ENCODE data around the gene CD22.

The CD22 gene

GRCh38 chr19:35313587-35313986 is 15.4 kb upstream of the CD22 start:
- H3K4me3 ChIP-seq (ENCODE audit: low read depth, low read length): no peak overlapping the region
- no peak for DNase-seq (ENCODE audit: low read depth)

GRCh38 chr19:35314031-35314430 is 15.0 kb upstream of the CD22 start:
- no peak overlapping the region for H3K4me3 ChIP-seq (ENCODE audit: low read depth, low read length)
- DNase-seq (ENCODE audit: low read depth): no peak
- no peak for TF ChIP-seq CTCF (IDR thresholded peaks at IDR 0.05; ENCODE audit: control insufficient read depth, extremely low read depth, insufficient read depth)

More at GRCh38 chr19:35313587-35313986, 15.4 kb upstream of the CD22 start:
- TF ChIP-seq CTCF (IDR thresholded peaks at IDR 0.05; ENCODE audit: control insufficient read depth, extremely low read depth, insufficient read depth): no peak

- TF ChIP-seq CTCF (IDR thresholded peaks at IDR 0.05; ENCODE audit: control insufficient read depth, extremely low read depth, insufficient read depth): no peak
- DNase-seq (ENCODE audit: low read depth): no peak
- no peak overlapping the region for H3K4me3 ChIP-seq (ENCODE audit: low read depth, low read length)
These were observed 14.0 kb upstream of the CD22 start for GRCh38 chr19:35314858-35315470.

- DNase-seq (ENCODE audit: low read depth): no peak
- H3K4me3 ChIP-seq (ENCODE audit: low read depth, low read length): no peak overlapping the region
- no peak for TF ChIP-seq CTCF (IDR thresholded peaks at IDR 0.05; ENCODE audit: control insufficient read depth, extremely low read depth, insufficient read depth)
These were observed 13.1 kb upstream of the CD22 start for GRCh38 chr19:35315883-35316282.

- no peak for DNase-seq (ENCODE audit: low read depth)
- no peak for TF ChIP-seq CTCF (IDR thresholded peaks at IDR 0.05; ENCODE audit: control insufficient read depth, extremely low read depth, insufficient read depth)
- H3K4me3 ChIP-seq (ENCODE audit: low read depth, low read length): no peak overlapping the region
These were observed 12.4 kb upstream of the CD22 start for GRCh38 chr19:35316560-35316959.

GRCh38 chr19:35317464-35318043 is 11.4 kb upstream of the CD22 start:
- TF ChIP-seq CTCF (IDR thresholded peaks at IDR 0.05; ENCODE audit: control insufficient read depth, extremely low read depth, insufficient read depth): no peak
- no peak for DNase-seq (ENCODE audit: low read depth)
- H3K4me3 ChIP-seq (ENCODE audit: low read depth, low read length): no peak overlapping the region
